HCT116 (cell line): ENCODE results near the gene TAF15. TPM values are rescaled to one million over a fixed set of nuclear protein-coding genes. Genes with fewer than 3 reads are reported as not detected.
A peak's percentile ranks its signal among the peaks of the same experiment; 100 is the strongest.

Source experiments
- ATAC-seq: fragments of 200-7000 bp; cut with Tn5 transposase; 2 replicates; pipeline ENCODE4 v1.9.1; 2020; ENCODE audit warnings: mild to moderate bottlenecking, moderate library complexity
- BruUV-seq: library from RNA; stranded (reverse); fragments of 400-500 nt; replicated peaks from 2 replicates; lab custom pipeline; 2021; lab: Mats Ljungman, UMichigan
- CTCF ChIA-PET: fragments of 300-600 bp; sonication (Branson Sonifier 250); formaldehyde crosslinking; loops from one replicate; lab custom pipeline; 2021; ENCODE audit warnings: antibody characterized with exemption; lab: Charles Lee
- POLR2A ChIA-PET: fragments of 300-600, 350-600 bp; sonication (Branson Sonifier 250); formaldehyde crosslinking; loops from one replicate; lab custom pipeline; 2021; ENCODE audit warnings: antibody characterized with exemption; lab: Charles Lee
- RAD21 ChIA-PET, 2 experiments: fragments of 300-600 bp; sonication (Branson Sonifier 250); formaldehyde crosslinking; loops; one replicate each; lab custom pipeline; 2023; ENCODE audit warnings: low total read pairs in 2 of 2; ENCODE audit not compliant: uncharacterized antibody in 2 of 2, unreplicated experiment in 2 of 2, low non-redundant PET in 1 of 2; lab: Charles Lee
- DNase-seq: peaks from one replicate; pipeline ENCODE4 v3.0.0-alpha.2; 2010; ENCODE audit warnings: low read depth, low spot score
- H2AFZ ChIP-seq: fragments of 200-600 bp; shearing (Covaris generic), sonication (generic); 2 replicates; pipeline ENCODE4 v1.6.1; 2017; ENCODE audit warnings: low read depth, mixed run types, mixed read lengths, antibody characterized with exemption, low read length; ENCODE audit not compliant: poor library complexity, severe bottlenecking
- H3K27ac ChIP-seq: 2 replicates; pipeline ENCODE4 v1.5.1; 2012; ENCODE audit warnings: low read depth, low read length
- H3K27me3 ChIP-seq: fragments of 200-600 bp; sonication (generic); 2 replicates; pipeline ENCODE4 v1.6.1; 2016; ENCODE audit warnings: mixed run types, low read length, mixed read lengths; ENCODE audit not compliant: insufficient read depth
- H3K36me3 ChIP-seq, 2 experiments: fragments of 200-500 bp in 1 of 2; fragments of 200-600 bp in 1 of 2; sonication (Bioruptor generic) in 1 of 2; sonication (generic) in 1 of 2; 2 replicates each; pipeline versions ENCODE4 v1.5.1 to v1.6.1; 2014 to 2016; ENCODE audit warnings: low read length in 2 of 2, inconsistent platforms in 1 of 2, mixed read lengths in 1 of 2, mixed run types in 1 of 2; ENCODE audit not compliant: insufficient read depth in 2 of 2, control insufficient read depth in 1 of 2
- H3K4me1 ChIP-seq, 2 experiments: fragments of 200-600 bp in 1 of 2; sonication (generic) in 1 of 2; 2 replicates each; pipeline versions ENCODE4 v1.5.1 to v1.6.1; 2012 to 2017; ENCODE audit warnings: low read length in 2 of 2, inconsistent platforms in 1 of 2, mild to moderate bottlenecking in 1 of 2, mixed read lengths in 1 of 2, mixed run types in 1 of 2, moderate library complexity in 1 of 2; ENCODE audit not compliant: insufficient read depth in 2 of 2, control insufficient read depth in 1 of 2
- H3K4me2 ChIP-seq: fragments of 200-600 bp; sonication (generic); 2 replicates; pipeline ENCODE4 v1.6.1; 2017; ENCODE audit warnings: mixed run types, low read length, mixed read lengths
- H3K4me3 ChIP-seq, 2 experiments: fragments of 200-600 bp in 1 of 2; sonication (generic) in 1 of 2; replicated peaks in 1 of 2; 2 replicates each; pipeline ENCODE4 v1.5.1; 2011 to 2016; ENCODE audit warnings: low read length in 2 of 2, control low read depth in 1 of 2, low read depth in 1 of 2, mild to moderate bottlenecking in 1 of 2, mixed read lengths in 1 of 2, mixed run types in 1 of 2
- H3K79me2 ChIP-seq: fragments of 200-600 bp; sonication (generic); 2 replicates; pipeline ENCODE4 v1.6.1; 2017; ENCODE audit warnings: mild to moderate bottlenecking, mixed run types, low read length, moderate library complexity, mixed read lengths; ENCODE audit not compliant: insufficient read depth
- H3K9ac ChIP-seq: fragments of 200-600 bp; sonication (generic); 2 replicates; pipeline ENCODE4 v1.6.1; 2016; ENCODE audit warnings: low read length, mixed read lengths
- H3K9me2 ChIP-seq: fragments of 200-600 bp; sonication (generic), shearing (Covaris generic); 2 replicates; pipeline ENCODE4 v1.6.1; 2017; ENCODE audit warnings: mixed run types, mild to moderate bottlenecking, moderate library complexity; ENCODE audit not compliant: insufficient read depth
- H3K9me3 ChIP-seq, 2 experiments: fragments of 200-500 bp in 1 of 2; fragments of 200-600 bp in 1 of 2; sonication (Bioruptor generic) in 1 of 2; sonication (generic) in 1 of 2; 2 replicates each; pipeline ENCODE4 v1.6.1; 2014 to 2017; ENCODE audit warnings: low read length in 2 of 2, mixed read lengths in 2 of 2, inconsistent platforms in 1 of 2, low read depth in 1 of 2, mild to moderate bottlenecking in 1 of 2, mixed run types in 1 of 2, moderate library complexity in 1 of 2; ENCODE audit not compliant: control insufficient read depth in 1 of 2, insufficient read depth in 1 of 2
- H4K20me1 ChIP-seq: fragments of 200-600 bp; sonication (generic), shearing (Covaris generic); 2 replicates; pipeline ENCODE4 v1.6.1; 2017; ENCODE audit warnings: mixed run types, mild to moderate bottlenecking, moderate library complexity; ENCODE audit not compliant: insufficient read depth
- CBX3 ChIP-seq: IDR thresholded peaks from 2 replicates; pipeline ENCODE4 v1.6.1; 2012; ENCODE audit warnings: low read depth
- CEBPB ChIP-seq: IDR thresholded peaks from 2 replicates; pipeline ENCODE4 v1.6.1; 2012; ENCODE audit warnings: low read depth
- EGR1 ChIP-seq: IDR thresholded peaks from 2 replicates; pipeline ENCODE4 v1.6.1; 2012; ENCODE audit warnings: low read depth
- ELF1 ChIP-seq: IDR thresholded peaks from 2 replicates; pipeline ENCODE4 v1.6.1; 2012; ENCODE audit warnings: low read depth, borderline replicate concordance
- EZH2 ChIP-seq: fragments of 200-600 bp; sonication (generic); IDR thresholded peaks from 2 replicates; pipeline ENCODE4 v1.6.1; 2017; ENCODE audit warnings: antibody characterized with exemption, mixed run types
- FOSL1 ChIP-seq: IDR thresholded peaks from 2 replicates; pipeline ENCODE4 v1.6.1; 2012; ENCODE audit warnings: low read depth
- POLR2AphosphoS5 ChIP-seq: IDR thresholded peaks from 2 replicates; pipeline ENCODE4 v1.6.1; 2011; ENCODE audit warnings: mild to moderate bottlenecking, low read depth, low read length, moderate library complexity
- RAD21 ChIP-seq: IDR thresholded peaks from 2 replicates; pipeline ENCODE4 v1.6.1; 2012; ENCODE audit warnings: low read depth, mild to moderate bottlenecking
- SIN3A ChIP-seq: IDR thresholded peaks from 2 replicates; pipeline ENCODE4 v1.6.1; 2012; ENCODE audit warnings: low read depth
- SRF ChIP-seq: IDR thresholded peaks from 2 replicates; pipeline ENCODE4 v1.6.1; 2012; ENCODE audit warnings: low read depth
- YY1 ChIP-seq: IDR thresholded peaks from 2 replicates; pipeline ENCODE4 v1.6.1; 2011; ENCODE audit warnings: low read length, low read depth, moderate library complexity, mild to moderate bottlenecking; ENCODE audit not compliant: insufficient replicate concordance; ENCODE audit errors: extremely low read depth
- intact Hi-C: fragments of 100-400 bp; cut with micrococcal nuclease; formaldehyde crosslinking; loops from 2 replicates; pipeline ENCODE4 v1.10.0; 2022
- total RNA-seq: library from RNA; stranded (reverse); gene quantifications from one replicate; pipeline ENCODE4 v1.2.1, GENCODE V29; 2021; ENCODE audit not compliant: unreplicated experiment
- TF ChIP-seq, protein P1 (sequence below): IDR thresholded peaks from 2 replicates; pipeline ENCODE4 v1.6.1; 2012; ENCODE audit warnings: low read depth
- TF ChIP-seq, protein P2 (sequence below): IDR thresholded peaks from 2 replicates; pipeline ENCODE4 v1.6.1; 2012
- TF ChIP-seq, protein P3 (sequence below), 3 experiments: fragments of 200-600 bp in 1 of 3; sonication (generic) in 1 of 3; IDR thresholded peaks in 2 of 3; conservative IDR thresholded peaks in 1 of 3; 2 replicates each; pipeline ENCODE4 v1.5.1; 2012 to 2017; ENCODE audit warnings: low read depth in 2 of 3, low read length in 2 of 3, antibody characterized with exemption in 1 of 3, borderline replicate concordance in 1 of 3, control low read depth in 1 of 3, mild to moderate bottlenecking in 1 of 3, mixed read lengths in 1 of 3, mixed run types in 1 of 3, moderate library complexity in 1 of 3; ENCODE audit not compliant: insufficient read depth in 1 of 3

The TAF15 gene
- total RNA-seq, 1 experiment from 2014 or later: 346 TPM

DNA sequence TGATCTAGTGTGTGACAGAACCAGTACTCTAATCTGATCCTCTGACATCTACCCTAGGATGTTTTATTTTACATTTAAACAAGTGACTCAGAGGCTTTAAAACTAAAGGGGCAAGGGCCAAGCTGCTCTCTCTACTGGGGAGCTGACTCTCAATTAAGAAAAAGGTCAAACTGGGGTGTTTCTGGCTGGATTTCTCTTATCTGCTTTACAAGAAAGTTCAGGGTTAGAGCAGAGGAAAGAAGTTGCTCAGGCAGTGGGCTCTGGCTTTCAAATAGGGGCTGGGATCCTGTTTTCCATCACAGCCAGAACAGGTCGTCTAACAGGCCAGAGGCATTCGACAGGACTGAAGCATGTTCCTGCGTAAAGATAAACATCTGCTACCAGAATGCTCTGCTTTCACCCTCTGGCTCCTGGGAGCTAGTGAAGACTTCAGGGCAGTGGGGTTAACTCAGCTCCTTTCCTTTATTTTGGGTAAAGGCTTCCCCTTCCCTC, 22.3 kb upstream of the TAF15 start:
- Histone ChIP-seq H3K4me1 (peaks cover 19 to 67% of the 10 kb centered on the region in 2 experiments), H3K4me2 (peak overlapping the region; percentile 28), H3K9me2 (no peaks in the 10 kb centered on the region), H3K79me2 (no peaks in the 10 kb centered on the region), H4K20me1 (no peaks in the 10 kb centered on the region), H3K27me3 (no peaks in the 10 kb centered on the region), H2AFZ (no peak overlapping the region), H3K4me3 (no peak overlapping the region), H3K36me3 (no peaks in the 10 kb centered on the region), H3K27ac (no peak overlapping the region), H3K9ac (peak overlapping the region; percentile 25; the same call in 1 of the 2 replicates), H3K9me3 (no peaks in the 10 kb centered on the region)
- ATAC-seq: no peak
- ChIA-PET POLR2A (interaction anchor here (2.0 kb wide), 1 partner anchor 22 kb away, joined by 11 read pairs; the partner anchor contains the start of gene TAF15), CTCF (no interaction called here), RAD21 (no interaction called here)
- no peak for DNase-seq
- intact Hi-C loops: no loop called here
- BruUV-seq: no TSS peak
- no peak for TF ChIP-seq FOSL1
- TF ChIP-seq SIN3A: no peak
- TF ChIP-seq EGR1: no peak
- TF ChIP-seq RAD21: no peak
- no peak for TF ChIP-seq ELF1
- no peak for TF ChIP-seq YY1
- TF ChIP-seq, protein P1, sequence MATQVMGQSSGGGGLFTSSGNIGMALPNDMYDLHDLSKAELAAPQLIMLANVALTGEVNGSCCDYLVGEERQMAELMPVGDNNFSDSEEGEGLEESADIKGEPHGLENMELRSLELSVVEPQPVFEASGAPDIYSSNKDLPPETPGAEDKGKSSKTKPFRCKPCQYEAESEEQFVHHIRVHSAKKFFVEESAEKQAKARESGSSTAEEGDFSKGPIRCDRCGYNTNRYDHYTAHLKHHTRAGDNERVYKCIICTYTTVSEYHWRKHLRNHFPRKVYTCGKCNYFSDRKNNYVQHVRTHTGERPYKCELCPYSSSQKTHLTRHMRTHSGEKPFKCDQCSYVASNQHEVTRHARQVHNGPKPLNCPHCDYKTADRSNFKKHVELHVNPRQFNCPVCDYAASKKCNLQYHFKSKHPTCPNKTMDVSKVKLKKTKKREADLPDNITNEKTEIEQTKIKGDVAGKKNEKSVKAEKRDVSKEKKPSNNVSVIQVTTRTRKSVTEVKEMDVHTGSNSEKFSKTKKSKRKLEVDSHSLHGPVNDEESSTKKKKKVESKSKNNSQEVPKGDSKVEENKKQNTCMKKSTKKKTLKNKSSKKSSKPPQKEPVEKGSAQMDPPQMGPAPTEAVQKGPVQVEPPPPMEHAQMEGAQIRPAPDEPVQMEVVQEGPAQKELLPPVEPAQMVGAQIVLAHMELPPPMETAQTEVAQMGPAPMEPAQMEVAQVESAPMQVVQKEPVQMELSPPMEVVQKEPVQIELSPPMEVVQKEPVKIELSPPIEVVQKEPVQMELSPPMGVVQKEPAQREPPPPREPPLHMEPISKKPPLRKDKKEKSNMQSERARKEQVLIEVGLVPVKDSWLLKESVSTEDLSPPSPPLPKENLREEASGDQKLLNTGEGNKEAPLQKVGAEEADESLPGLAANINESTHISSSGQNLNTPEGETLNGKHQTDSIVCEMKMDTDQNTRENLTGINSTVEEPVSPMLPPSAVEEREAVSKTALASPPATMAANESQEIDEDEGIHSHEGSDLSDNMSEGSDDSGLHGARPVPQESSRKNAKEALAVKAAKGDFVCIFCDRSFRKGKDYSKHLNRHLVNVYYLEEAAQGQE: no peak
- TF ChIP-seq, protein P2, sequence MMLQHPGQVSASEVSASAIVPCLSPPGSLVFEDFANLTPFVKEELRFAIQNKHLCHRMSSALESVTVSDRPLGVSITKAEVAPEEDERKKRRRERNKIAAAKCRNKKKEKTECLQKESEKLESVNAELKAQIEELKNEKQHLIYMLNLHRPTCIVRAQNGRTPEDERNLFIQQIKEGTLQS: no peak
- TF ChIP-seq, protein P3, sequence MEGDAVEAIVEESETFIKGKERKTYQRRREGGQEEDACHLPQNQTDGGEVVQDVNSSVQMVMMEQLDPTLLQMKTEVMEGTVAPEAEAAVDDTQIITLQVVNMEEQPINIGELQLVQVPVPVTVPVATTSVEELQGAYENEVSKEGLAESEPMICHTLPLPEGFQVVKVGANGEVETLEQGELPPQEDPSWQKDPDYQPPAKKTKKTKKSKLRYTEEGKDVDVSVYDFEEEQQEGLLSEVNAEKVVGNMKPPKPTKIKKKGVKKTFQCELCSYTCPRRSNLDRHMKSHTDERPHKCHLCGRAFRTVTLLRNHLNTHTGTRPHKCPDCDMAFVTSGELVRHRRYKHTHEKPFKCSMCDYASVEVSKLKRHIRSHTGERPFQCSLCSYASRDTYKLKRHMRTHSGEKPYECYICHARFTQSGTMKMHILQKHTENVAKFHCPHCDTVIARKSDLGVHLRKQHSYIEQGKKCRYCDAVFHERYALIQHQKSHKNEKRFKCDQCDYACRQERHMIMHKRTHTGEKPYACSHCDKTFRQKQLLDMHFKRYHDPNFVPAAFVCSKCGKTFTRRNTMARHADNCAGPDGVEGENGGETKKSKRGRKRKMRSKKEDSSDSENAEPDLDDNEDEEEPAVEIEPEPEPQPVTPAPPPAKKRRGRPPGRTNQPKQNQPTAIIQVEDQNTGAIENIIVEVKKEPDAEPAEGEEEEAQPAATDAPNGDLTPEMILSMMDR (IDR thresholded peaks at IDR 0.05 in 2 of 3, conservative IDR thresholded peaks at IDR 0.05 in 1 of 3; ENCODE audit: borderline replicate concordance in 1 of 3, insufficient read depth in 1 of 3, low read depth in 2 of 3, low read length in 2 of 3): no peak
- no peak for TF ChIP-seq CEBPB
- no peak for TF ChIP-seq SRF
- TF ChIP-seq CBX3: no peak
- TF ChIP-seq EZH2: no peak
- no peak for TF ChIP-seq POLR2AphosphoS5
